NB4 (cell line): ENCODE results near the gene GLOD4.

Source experiments
- DNase-seq: peaks from one replicate; pipeline ENCODE4 v3.0.0; 2010; ENCODE audit warnings: low read depth
- H3K4me3 ChIP-seq: one replicate; pipeline ENCODE4 v1.5.1; 2011; ENCODE audit warnings: mild to moderate bottlenecking, low read depth, low read length, moderate library complexity
- CTCF ChIP-seq: IDR thresholded peaks from one replicate; pipeline ENCODE4 v1.5.1; 2012; ENCODE audit warnings: low read depth, low read length
- MAX ChIP-seq: IDR thresholded peaks from 2 replicates; pipeline ENCODE4 v1.6.1; 2011; ENCODE audit warnings: low read depth, low read length
- MYC ChIP-seq: IDR thresholded peaks from 2 replicates; pipeline ENCODE4 v1.6.1; 2011; ENCODE audit warnings: low read depth, low read length
- POLR2A ChIP-seq: IDR thresholded peaks from 2 replicates; pipeline ENCODE4 v1.6.1; 2011; ENCODE audit warnings: mild to moderate bottlenecking; ENCODE audit not compliant: insufficient read length; ENCODE audit errors: extremely low read depth

GLOD4 gene

GRCh38 chr17:798246-798645 lies 16.2 kb upstream of the GLOD4 start:
- no peak for TF ChIP-seq MAX
- no peak for TF ChIP-seq MYC
- TF ChIP-seq CTCF, result no peak
- TF ChIP-seq POLR2A, result no peak
- DNase-seq, result no peak
- no peak overlapping the region for H3K4me3 ChIP-seq

- no peak overlapping the region for H3K4me3 ChIP-seq
- no peak for DNase-seq
- TF ChIP-seq MAX, result no peak
- TF ChIP-seq CTCF, result no peak
- TF ChIP-seq POLR2A, result no peak
Measured at GRCh38 chr17:797236-797840, 15.3 kb upstream of the GLOD4 start.

- DNase-seq, result no peak
- TF ChIP-seq MYC (no peak), MAX (no peak)
- no peak overlapping the region for H3K4me3 ChIP-seq
Measured at GRCh38 chr17:796609-797008, 14.5 kb upstream of the GLOD4 start.

- TF ChIP-seq POLR2A, result no peak
- H3K4me3 ChIP-seq, result no peak overlapping the region
- DNase-seq, result no peak
Measured at GRCh38 chr17:795721-796120, 13.6 kb upstream of the GLOD4 start.

- DNase-seq, result no peak
- no peak overlapping the region for H3K4me3 ChIP-seq
- no peak for TF ChIP-seq MYC
- no peak for TF ChIP-seq MAX
- no peak for TF ChIP-seq POLR2A
- no peak for TF ChIP-seq CTCF
Measured at GRCh38 chr17:795276-795675, 13.2 kb upstream of the GLOD4 start.

- no peak overlapping the region for H3K4me3 ChIP-seq
- DNase-seq, result no peak
- peak; percentile 18 for TF ChIP-seq CTCF
- no peak for TF ChIP-seq POLR2A
- no peak for TF ChIP-seq MYC
Measured at GRCh38 chr17:794876-795275, 12.8 kb upstream of the GLOD4 start.

- no peak for DNase-seq
- H3K4me3 ChIP-seq, result no peak overlapping the region
Measured at GRCh38 chr17:792277-792676, 10.2 kb upstream of the GLOD4 start.

More at GRCh38 chr17:792277-792676, 10.2 kb upstream of the GLOD4 start:
- TF ChIP-seq POLR2A (no peak), CTCF (no peak), MYC (no peak), MAX (no peak)
